ENCODE results near the gene TNKS1BP1.
A peak's percentile ranks its signal among the peaks of the same experiment; 100 is the strongest.
"Not testable (repeated sequence)": the region's sequence is repeated elsewhere in the genome, so short reads cannot be mapped to it uniquely, and the experiment has no call there.

Gene TNKS1BP1

GRCh38 chr11:57310630-57311086, 14.1 kb downstream of the TNKS1BP1 start:
- no peak for DNase-seq

- no peak for DNase-seq
These were observed 14.7 kb downstream of the TNKS1BP1 start for GRCh38 chr11:57310091-57310490.

- no peak for DNase-seq
These were observed 15.4 kb downstream of the TNKS1BP1 start for GRCh38 chr11:57309106-57310059.

GRCh38 chr11:57308426-57309060, 16.2 kb downstream of the TNKS1BP1 start:
- no peak for DNase-seq

GRCh38 chr11:57307666-57308270, 17.0 kb downstream of the TNKS1BP1 start:
- no peak for DNase-seq

GRCh38 chr11:57306940-57307565, 17.7 kb downstream of the TNKS1BP1 start:
- peak; percentile 29 to 44 for DNase-seq

GRCh38 chr11:57306161-57306876, 18.4 kb downstream of the TNKS1BP1 start:
- no peak for DNase-seq

GRCh38 chr11:57305523-57305922, 19.2 kb downstream of the TNKS1BP1 start:
- no peak for DNase-seq

GRCh38 chr11:57303990-57304579, 20.7 kb downstream of the TNKS1BP1 start:
- DNase-seq = no peak

- DNase-seq = no peak
These were observed 21.3 kb downstream of the TNKS1BP1 start for GRCh38 chr11:57303280-57303989.

- no peak for DNase-seq
These were observed 22.3 kb downstream of the TNKS1BP1 start for GRCh38 chr11:57302489-57302888.

- DNase-seq = no peak
These were observed 22.9 kb downstream of the TNKS1BP1 start for GRCh38 chr11:57301711-57302423.

GRCh38 chr11:57300785-57301184, 24.0 kb downstream of the TNKS1BP1 start:
- DNase-seq = no peak

- DNase-seq = no peak
These were observed 25.5 kb downstream of the TNKS1BP1 start for GRCh38 chr11:57299150-57299737.

- DNase-seq = no peak
These were observed 27.5 kb downstream of the TNKS1BP1 start for GRCh38 chr11:57297221-57297620.

- DNase-seq = not testable (repeated sequence)
These were observed 28.5 kb downstream of the TNKS1BP1 start for GRCh38 chr11:57296205-57296604.

- DNase-seq = no peak
These were observed 30.3 kb downstream of the TNKS1BP1 start for GRCh38 chr11:57294225-57295131.

- no peak for DNase-seq
These were observed 34.5 kb downstream of the TNKS1BP1 start for GRCh38 chr11:57290288-57290687.

All from Kasumi-1 (cell line).